HEK293 (cell line): Measurements from ENCODE around the gene KIAA1614.
A peak's percentile ranks its signal among the peaks of the same experiment; 100 is the strongest.

Source experiments
- CTCF ChIA-PET: fragments of 350-600 bp; formaldehyde crosslinking; extraction: SDS; loops from one replicate; lab custom pipeline; 2021; ENCODE audit warnings: antibody characterized with exemption; lab: Yijun Ruan, JAX
- POLR2A ChIA-PET: fragments of 300-600 bp; formaldehyde crosslinking; extraction: SDS; loops from one replicate; lab custom pipeline; 2020; ENCODE audit warnings: antibody characterized with exemption, inconsistent platforms; lab: Yijun Ruan, JAX
- H3K27ac ChIP-seq: fragments of 200-500 bp; sonication (Bioruptor generic); 2 replicates; pipeline ENCODE4 v1.5.1; 2014; ENCODE audit warnings: low read depth, low read length, control low read depth, inconsistent platforms; ENCODE audit errors: extremely low read depth
- H3K36me3 ChIP-seq, 2 experiments: fragments of 200-500 bp in 1 of 2; sonication (Bioruptor generic) in 1 of 2; 1 replicate in 1 of 2; 2 replicates in 1 of 2; pipeline ENCODE4 v1.5.1; 2014 to 2017; ENCODE audit warnings: inconsistent platforms in 2 of 2, low read length in 2 of 2; ENCODE audit not compliant: control insufficient read depth in 2 of 2, insufficient read depth in 1 of 2
- H3K4me1 ChIP-seq: fragments of 200-500 bp; sonication (Bioruptor generic); 2 replicates; pipeline ENCODE4 v1.5.1; 2014; ENCODE audit warnings: mild to moderate bottlenecking, low read length, inconsistent platforms; ENCODE audit not compliant: control insufficient read depth, insufficient read depth
- H3K4me3 ChIP-seq: 2 replicates; pipeline ENCODE4 v1.5.1; 2011; ENCODE audit warnings: low read depth, mild to moderate bottlenecking, control low read depth, low read length, moderate library complexity
- H3K9me3 ChIP-seq: fragments of 200-500 bp; sonication (Bioruptor generic); 2 replicates; pipeline ENCODE4 v1.5.1; 2014; ENCODE audit warnings: low read depth, low read length, inconsistent platforms; ENCODE audit not compliant: control insufficient read depth, insufficient read depth
- REPIN1 ChIP-seq: fragments of 450-650 bp; formaldehyde crosslinking; IDR thresholded peaks from 2 replicates; pipeline ENCODE4 v1.5.1; 2017; ENCODE audit warnings: missing biosample characterization, missing genetic modification characterization, low read depth
- REST ChIP-seq: fragments of 450-650 bp; formaldehyde crosslinking; IDR thresholded peaks from 2 replicates; pipeline ENCODE4 v1.5.1; 2016; ENCODE audit warnings: missing biosample characterization, missing genetic modification characterization
- SALL2 ChIP-seq: fragments of 450-650 bp; formaldehyde crosslinking; IDR thresholded peaks from 2 replicates; pipeline ENCODE4 v1.5.0; 2017; ENCODE audit warnings: missing biosample characterization, mild to moderate bottlenecking, missing genetic modification characterization, borderline replicate concordance
- SCRT2 ChIP-seq: fragments of 450-650 bp; formaldehyde crosslinking; IDR thresholded peaks from 2 replicates; pipeline ENCODE4 v1.5.1; 2016; ENCODE audit warnings: missing biosample characterization, missing genetic modification characterization
- WT1 ChIP-seq: fragments of 450-650 bp; formaldehyde crosslinking; IDR thresholded peaks from 2 replicates; pipeline ENCODE4 v1.5.1; 2016; ENCODE audit warnings: missing biosample characterization, missing genetic modification characterization
- ZBTB1 ChIP-seq: fragments of 450-650 bp; formaldehyde crosslinking; IDR thresholded peaks from 2 replicates; pipeline ENCODE4 v1.5.1; 2016; ENCODE audit warnings: missing biosample characterization, missing genetic modification characterization
- ZNF174 ChIP-seq: fragments of 450-650 bp; formaldehyde crosslinking; IDR thresholded peaks from 2 replicates; pipeline ENCODE4 v1.5.0; 2017; ENCODE audit warnings: missing biosample characterization, mild to moderate bottlenecking, missing genetic modification characterization
- ZNF311 ChIP-seq: fragments of 450-650 bp; formaldehyde crosslinking; IDR thresholded peaks from 2 replicates; pipeline ENCODE4 v1.5.1; 2017; ENCODE audit warnings: missing biosample characterization, missing genetic modification characterization, borderline replicate concordance
- ZNF37A ChIP-seq: fragments of 450-650 bp; IDR thresholded peaks from 2 replicates; pipeline ENCODE4 v1.5.1; 2018; ENCODE audit warnings: missing biosample characterization, missing genetic modification characterization
- ZNF510 ChIP-seq: fragments of 450-650 bp; formaldehyde crosslinking; IDR thresholded peaks from 2 replicates; pipeline ENCODE4 v1.5.1; 2018; ENCODE audit warnings: mild to moderate bottlenecking, missing genetic modification characterization, missing biosample characterization; ENCODE audit not compliant: insufficient replicate concordance
- ZNF529 ChIP-seq: fragments of 450-650 bp; formaldehyde crosslinking; IDR thresholded peaks from 2 replicates; pipeline ENCODE4 v1.5.1; 2017; ENCODE audit warnings: missing genetic modification characterization, missing biosample characterization; ENCODE audit not compliant: insufficient replicate concordance
- ZNF610 ChIP-seq: fragments of 450-650 bp; formaldehyde crosslinking; IDR thresholded peaks from 2 replicates; pipeline ENCODE4 v1.5.1; 2016; ENCODE audit warnings: missing biosample characterization, missing genetic modification characterization, borderline replicate concordance
- ZNF660 ChIP-seq: fragments of 450-650 bp; IDR thresholded peaks from 2 replicates; pipeline ENCODE4 v1.5.1; 2018; ENCODE audit warnings: missing biosample characterization, mild to moderate bottlenecking, missing genetic modification characterization
- ZNF747 ChIP-seq: fragments of 450-650 bp; formaldehyde crosslinking; IDR thresholded peaks from 2 replicates; pipeline ENCODE4 v1.5.1; 2016; ENCODE audit warnings: missing biosample characterization, missing genetic modification characterization
- ZNF768 ChIP-seq: fragments of 450-650 bp; formaldehyde crosslinking; IDR thresholded peaks from 2 replicates; pipeline ENCODE4 v1.5.1; 2018; ENCODE audit warnings: missing biosample characterization, mild to moderate bottlenecking, missing genetic modification characterization
- TF ChIP-seq, protein P1 (sequence below): fragments of 450-650 bp; formaldehyde crosslinking; IDR thresholded peaks from 2 replicates; pipeline ENCODE4 v1.5.1; 2017; ENCODE audit warnings: missing biosample characterization, missing genetic modification characterization
- TF ChIP-seq, protein P2 (sequence below): fragments of 450-650 bp; formaldehyde crosslinking; IDR thresholded peaks from 2 replicates; pipeline ENCODE4 v1.5.1; 2016; ENCODE audit warnings: missing biosample characterization, missing genetic modification characterization

KIAA1614 gene

GRCh38 chr1:180892675-180893074, 20.0 kb upstream of the KIAA1614 start (continued):
- no peak for TF ChIP-seq ZNF529 (tag by site-specific recombination)
- no peak for TF ChIP-seq SALL2 (tag by site-specific recombination)
- TF ChIP-seq, protein P1, sequence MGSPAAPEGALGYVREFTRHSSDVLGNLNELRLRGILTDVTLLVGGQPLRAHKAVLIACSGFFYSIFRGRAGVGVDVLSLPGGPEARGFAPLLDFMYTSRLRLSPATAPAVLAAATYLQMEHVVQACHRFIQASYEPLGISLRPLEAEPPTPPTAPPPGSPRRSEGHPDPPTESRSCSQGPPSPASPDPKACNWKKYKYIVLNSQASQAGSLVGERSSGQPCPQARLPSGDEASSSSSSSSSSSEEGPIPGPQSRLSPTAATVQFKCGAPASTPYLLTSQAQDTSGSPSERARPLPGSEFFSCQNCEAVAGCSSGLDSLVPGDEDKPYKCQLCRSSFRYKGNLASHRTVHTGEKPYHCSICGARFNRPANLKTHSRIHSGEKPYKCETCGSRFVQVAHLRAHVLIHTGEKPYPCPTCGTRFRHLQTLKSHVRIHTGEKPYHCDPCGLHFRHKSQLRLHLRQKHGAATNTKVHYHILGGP = no peak
- TF ChIP-seq ZNF510 (tag by site-specific recombination) = no peak

DNA sequence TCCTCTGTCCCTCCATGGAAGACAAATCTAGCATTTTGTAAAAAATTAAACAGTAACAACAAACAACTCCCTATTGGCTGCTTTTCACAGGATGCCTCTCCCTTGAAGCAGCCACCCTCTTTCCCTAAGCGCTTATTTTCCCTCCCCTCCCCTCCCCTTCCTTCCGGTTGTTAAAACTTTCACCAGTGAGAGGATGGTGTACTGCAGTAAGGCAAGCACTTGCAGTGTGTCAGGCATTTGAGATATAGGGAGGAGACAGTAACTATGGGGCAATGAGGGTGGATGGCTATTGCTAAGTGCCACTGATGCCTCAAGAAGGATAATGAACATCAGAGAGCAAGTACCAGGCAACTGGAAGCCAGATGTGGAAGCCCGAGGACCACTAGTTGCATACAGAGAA, 19.1 kb upstream of the KIAA1614 start:
- Histone ChIP-seq H3K27ac (no peak overlapping the region), H3K4me1 (no peaks in the 10 kb centered on the region), H3K36me3 (no peaks in the 10 kb centered on the region), H3K9me3 (no peaks in the 10 kb centered on the region), H3K4me3 (no peak overlapping the region)
- ChIA-PET POLR2A (no interaction called here), CTCF (no interaction called here)
- TF ChIP-seq ZNF311 (no peak), ZBTB1 (tag by site-specific recombination) (no peak), WT1 (tag by site-specific recombination) (no peak), REPIN1 (tag by site-specific recombination) (no peak), SCRT2 (tag by site-specific recombination) (0 out of 2 replicates have a peak, but pooled peaks have one; percentile 11)

GRCh38 chr1:180896161-180896560, 16.5 kb upstream of the KIAA1614 start:
- ChIA-PET CTCF (interaction anchor here (1.9 kb wide), 1 partner anchor 9 kb away, joined by 4 read pairs; no protein-coding TSS in a partner anchor), POLR2A (no interaction called here)
- no peak overlapping the region for H3K27ac ChIP-seq
- H3K36me3 ChIP-seq = no peaks in the 10 kb centered on the region
- no peak overlapping the region for H3K4me3 ChIP-seq
- H3K9me3 ChIP-seq = no peaks in the 10 kb centered on the region
- TF ChIP-seq, protein P2, sequence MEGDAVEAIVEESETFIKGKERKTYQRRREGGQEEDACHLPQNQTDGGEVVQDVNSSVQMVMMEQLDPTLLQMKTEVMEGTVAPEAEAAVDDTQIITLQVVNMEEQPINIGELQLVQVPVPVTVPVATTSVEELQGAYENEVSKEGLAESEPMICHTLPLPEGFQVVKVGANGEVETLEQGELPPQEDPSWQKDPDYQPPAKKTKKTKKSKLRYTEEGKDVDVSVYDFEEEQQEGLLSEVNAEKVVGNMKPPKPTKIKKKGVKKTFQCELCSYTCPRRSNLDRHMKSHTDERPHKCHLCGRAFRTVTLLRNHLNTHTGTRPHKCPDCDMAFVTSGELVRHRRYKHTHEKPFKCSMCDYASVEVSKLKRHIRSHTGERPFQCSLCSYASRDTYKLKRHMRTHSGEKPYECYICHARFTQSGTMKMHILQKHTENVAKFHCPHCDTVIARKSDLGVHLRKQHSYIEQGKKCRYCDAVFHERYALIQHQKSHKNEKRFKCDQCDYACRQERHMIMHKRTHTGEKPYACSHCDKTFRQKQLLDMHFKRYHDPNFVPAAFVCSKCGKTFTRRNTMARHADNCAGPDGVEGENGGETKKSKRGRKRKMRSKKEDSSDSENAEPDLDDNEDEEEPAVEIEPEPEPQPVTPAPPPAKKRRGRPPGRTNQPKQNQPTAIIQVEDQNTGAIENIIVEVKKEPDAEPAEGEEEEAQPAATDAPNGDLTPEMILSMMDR = no peak
- no peak for TF ChIP-seq ZNF37A (tag by site-specific recombination)
- no peak for TF ChIP-seq REST (tag by site-specific recombination)
- TF ChIP-seq ZNF174 = no peak
- no peak for TF ChIP-seq ZNF768 (tag by site-specific recombination)
- no peak for TF ChIP-seq ZNF660 (tag by site-specific recombination)
- TF ChIP-seq ZNF610 = no peak
- no peak for TF ChIP-seq ZNF747 (tag by site-specific recombination)
- H3K4me1 ChIP-seq = no peaks in the 10 kb centered on the region
